ENCODE data around the gene KCNJ14.

Gene KCNJ14

GRCh38 chr19:48473161-48473966, 18.0 kb downstream of the KCNJ14 start:
- Histone ChIP-seq H4K5ac (ENCODE audit: low read length) (no peak overlapping the region), H3K27me3 (ENCODE audit: insufficient read depth, low read length, poor library complexity) (no peaks in the 10 kb centered on the region), H3K18ac (ENCODE audit: low read length) (no peak overlapping the region), H3K79me2 (ENCODE audit: control insufficient read depth, insufficient read depth, low read length) (peaks cover 8% of the 10 kb centered on the region), H3K9ac (ENCODE audit: low read length) (no peak overlapping the region), H3K4me3 (ENCODE audit: low read length) (no peak overlapping the region), H3K56ac (ENCODE audit: low read length) (no peak overlapping the region), H3K79me1 (ENCODE audit: low read length) (peaks cover 20% of the 10 kb centered on the region), H3K4me1 (ENCODE audit: control insufficient read depth, low read depth, low read length) (no peaks in the 10 kb centered on the region), H2BK15ac (replicated peaks; ENCODE audit: low read depth) (no peak overlapping the region), H3K27ac (ENCODE audit: low read depth, low read length) (no peak overlapping the region), H2AK5ac (ENCODE audit: low read length) (no peak overlapping the region), H2BK120ac (ENCODE audit: low read depth, low read length) (no peak overlapping the region), H4K8ac (ENCODE audit: low read depth, low read length) (no peak overlapping the region), H3K36me3 (ENCODE audit: control insufficient read depth, insufficient read depth, low read length) (peaks cover 28% of the 10 kb centered on the region), H3K23ac (ENCODE audit: low read length) (no peak overlapping the region), H3K4me2 (ENCODE audit: low read length) (no peak overlapping the region), H2BK5ac (ENCODE audit: low read length) (no peak overlapping the region), H3K4ac (ENCODE audit: low read depth, low read length) (no peak overlapping the region)
- no peak for DNase-seq
- no CpG with 5 or more reads among the region's 14 CpGs for WGBS (ENCODE audit: extremely low coverage, insufficient coverage, low lambda C conversion rate)

- Histone ChIP-seq H3K36me3 (ENCODE audit: control insufficient read depth, insufficient read depth, low read length) (peaks cover 28% of the 10 kb centered on the region), H3K18ac (ENCODE audit: low read length) (no peak overlapping the region), H3K4me1 (ENCODE audit: control insufficient read depth, low read depth, low read length) (no peaks in the 10 kb centered on the region), H3K27me3 (ENCODE audit: insufficient read depth, low read length, poor library complexity) (no peaks in the 10 kb centered on the region), H3K23ac (ENCODE audit: low read length) (no peak overlapping the region), H2BK120ac (ENCODE audit: low read depth, low read length) (no peak overlapping the region), H2AK5ac (ENCODE audit: low read length) (no peak overlapping the region), H2BK5ac (ENCODE audit: low read length) (no peak overlapping the region), H3K56ac (ENCODE audit: low read length) (no peak overlapping the region), H3K4me2 (ENCODE audit: low read length) (no peak overlapping the region), H3K4me3 (ENCODE audit: low read length) (no peak overlapping the region), H3K9ac (ENCODE audit: low read length) (no peak overlapping the region), H3K79me2 (ENCODE audit: control insufficient read depth, insufficient read depth, low read length) (peaks cover 8% of the 10 kb centered on the region), H4K8ac (ENCODE audit: low read depth, low read length) (no peak overlapping the region), H4K5ac (ENCODE audit: low read length) (no peak overlapping the region), H3K4ac (ENCODE audit: low read depth, low read length) (no peak overlapping the region), H3K27ac (ENCODE audit: low read depth, low read length) (no peak overlapping the region), H2BK15ac (replicated peaks; ENCODE audit: low read depth) (no peak overlapping the region), H3K79me1 (ENCODE audit: low read length) (peaks cover 20% of the 10 kb centered on the region)
- no peak for DNase-seq
- no CpG with 5 or more reads among the region's 16 CpGs for WGBS (ENCODE audit: extremely low coverage, insufficient coverage, low lambda C conversion rate)
Measured at GRCh38 chr19:48474084-48474592, 18.8 kb downstream of the KCNJ14 start.

- Histone ChIP-seq H3K4ac (ENCODE audit: low read depth, low read length) (no peak overlapping the region), H3K79me1 (ENCODE audit: low read length) (peaks cover 12% of the 10 kb centered on the region), H2BK120ac (ENCODE audit: low read depth, low read length) (no peak overlapping the region), H4K5ac (ENCODE audit: low read length) (no peak overlapping the region), H2BK5ac (ENCODE audit: low read length) (no peak overlapping the region), H3K4me1 (ENCODE audit: control insufficient read depth, low read depth, low read length) (no peaks in the 10 kb centered on the region), H3K4me2 (ENCODE audit: low read length) (no peak overlapping the region), H2AK5ac (ENCODE audit: low read length) (no peak overlapping the region), H3K27me3 (ENCODE audit: insufficient read depth, low read length, poor library complexity) (no peaks in the 10 kb centered on the region), H3K27ac (ENCODE audit: low read depth, low read length) (no peak overlapping the region), H3K36me3 (ENCODE audit: control insufficient read depth, insufficient read depth, low read length) (peaks cover 36% of the 10 kb centered on the region), H3K79me2 (ENCODE audit: control insufficient read depth, insufficient read depth, low read length) (no peaks in the 10 kb centered on the region), H3K4me3 (ENCODE audit: low read length) (no peak overlapping the region), H3K56ac (ENCODE audit: low read length) (no peak overlapping the region), H3K23ac (ENCODE audit: low read length) (no peak overlapping the region), H3K18ac (ENCODE audit: low read length) (no peak overlapping the region), H4K8ac (ENCODE audit: low read depth, low read length) (no peak overlapping the region), H2BK15ac (replicated peaks; ENCODE audit: low read depth) (no peak overlapping the region), H3K9ac (ENCODE audit: low read length) (no peak overlapping the region)
- DNase-seq, result no peak
- no CpG with 5 or more reads among the region's 17 CpGs for WGBS (ENCODE audit: extremely low coverage, insufficient coverage, low lambda C conversion rate)
Measured at GRCh38 chr19:48475369-48476068, 20.1 kb downstream of the KCNJ14 start.

GRCh38 chr19:48476176-48476575, 20.8 kb downstream of the KCNJ14 start:
- Histone ChIP-seq H2BK15ac (replicated peaks; ENCODE audit: low read depth) (no peak overlapping the region), H3K9ac (ENCODE audit: low read length) (no peak overlapping the region), H3K56ac (ENCODE audit: low read length) (no peak overlapping the region), H2BK5ac (ENCODE audit: low read length) (no peak overlapping the region), H2BK120ac (ENCODE audit: low read depth, low read length) (no peak overlapping the region), H3K36me3 (ENCODE audit: control insufficient read depth, insufficient read depth, low read length) (peaks cover 36% of the 10 kb centered on the region), H3K4me1 (ENCODE audit: control insufficient read depth, low read depth, low read length) (no peaks in the 10 kb centered on the region), H3K4me2 (ENCODE audit: low read length) (no peak overlapping the region), H3K23ac (ENCODE audit: low read length) (no peak overlapping the region), H4K5ac (ENCODE audit: low read length) (no peak overlapping the region), H3K79me2 (ENCODE audit: control insufficient read depth, insufficient read depth, low read length) (no peaks in the 10 kb centered on the region), H3K4ac (ENCODE audit: low read depth, low read length) (no peak overlapping the region), H4K8ac (ENCODE audit: low read depth, low read length) (no peak overlapping the region), H3K79me1 (ENCODE audit: low read length) (peaks cover 7% of the 10 kb centered on the region), H2AK5ac (ENCODE audit: low read length) (no peak overlapping the region), H3K27ac (ENCODE audit: low read depth, low read length) (no peak overlapping the region), H3K4me3 (ENCODE audit: low read length) (no peak overlapping the region), H3K18ac (ENCODE audit: low read length) (no peak overlapping the region), H3K27me3 (ENCODE audit: insufficient read depth, low read length, poor library complexity) (no peaks in the 10 kb centered on the region)
- WGBS (ENCODE audit: extremely low coverage, insufficient coverage, low lambda C conversion rate), result no CpG with 5 or more reads among the region's 9 CpGs
- no peak for DNase-seq

- Histone ChIP-seq H4K5ac (ENCODE audit: low read length) (no peak overlapping the region), H3K36me3 (ENCODE audit: control insufficient read depth, insufficient read depth, low read length) (peaks cover 34% of the 10 kb centered on the region), H3K4me3 (ENCODE audit: low read length) (no peak overlapping the region), H3K9ac (ENCODE audit: low read length) (no peak overlapping the region), H3K27ac (ENCODE audit: low read depth, low read length) (no peak overlapping the region), H4K8ac (ENCODE audit: low read depth, low read length) (no peak overlapping the region), H2BK15ac (replicated peaks; ENCODE audit: low read depth) (no peak overlapping the region), H2BK120ac (ENCODE audit: low read depth, low read length) (no peak overlapping the region), H3K4me2 (ENCODE audit: low read length) (no peak overlapping the region), H3K18ac (ENCODE audit: low read length) (no peak overlapping the region), H3K4ac (ENCODE audit: low read depth, low read length) (no peak overlapping the region), H3K79me1 (ENCODE audit: low read length) (peaks cover 5% of the 10 kb centered on the region), H3K27me3 (ENCODE audit: insufficient read depth, low read length, poor library complexity) (no peaks in the 10 kb centered on the region), H3K56ac (ENCODE audit: low read length) (no peak overlapping the region), H3K79me2 (ENCODE audit: control insufficient read depth, insufficient read depth, low read length) (no peaks in the 10 kb centered on the region), H3K23ac (ENCODE audit: low read length) (no peak overlapping the region), H2BK5ac (ENCODE audit: low read length) (no peak overlapping the region), H3K4me1 (ENCODE audit: control insufficient read depth, low read depth, low read length) (no peaks in the 10 kb centered on the region), H2AK5ac (ENCODE audit: low read length) (no peak overlapping the region)
- DNase-seq, result no peak
- WGBS (ENCODE audit: extremely low coverage, insufficient coverage, low lambda C conversion rate), result no CpG with 5 or more reads among the region's 10 CpGs
Measured at GRCh38 chr19:48477067-48477685, 21.8 kb downstream of the KCNJ14 start.
